ENCODE measurements around the gene CNKSR3. TPM values are rescaled to one million over a fixed set of nuclear protein-coding genes. Genes with fewer than 3 reads are reported as not detected.

The CNKSR3 gene
- total and polyA plus RNA-seq, 2 experiments from 2014 or later: 1.9 to 5.7 TPM

GRCh38 chr6:154341336-154341735 is 169.1 kb downstream of the CNKSR3 start:
- Histone ChIP-seq H2AFZ (no peak overlapping the region), H3K4me3 (no peak overlapping the region), H3K9me2 (ENCODE audit: insufficient read depth) (peaks cover 8% of the 10 kb centered on the region; the same call in 1 of the 2 replicates), H3K27ac (ENCODE audit: low read depth) (no peak overlapping the region), H3K79me2 (replicated peaks; ENCODE audit: insufficient read depth) (no peaks in the 10 kb centered on the region), H4K20me1 (replicated peaks; ENCODE audit: insufficient read depth) (no peaks in the 10 kb centered on the region), H3K36me3 (ENCODE audit: insufficient read depth) (no peaks in the 10 kb centered on the region), H3K4me2 (no peak overlapping the region), H3K27me3 (ENCODE audit: insufficient read depth) (no peaks in the 10 kb centered on the region), H3K4me1 (ENCODE audit: insufficient read depth) (peaks cover 22% of the 10 kb centered on the region), H3F3A (replicated peaks; ENCODE audit: low read depth) (no peaks in the 10 kb centered on the region)
- peaks cover 1% of the 10 kb centered on the region for H3K27me3 Mint-ChIP-seq (ENCODE audit: insufficient read depth, low read depth, poor library complexity)
- peaks cover 29% of the 10 kb centered on the region for H3K4me1 Mint-ChIP-seq
- DNase-seq (ENCODE audit: low spot score): no peak
- TF ChIP-seq REST (IDR thresholded peaks at IDR 0.05; ENCODE audit: unreplicated experiment) (no peak), CREB1 (CRISPR knock-in tag; IDR thresholded peaks at IDR 0.05; ENCODE audit: low read depth) (no peak), NANOG (IDR thresholded peaks at IDR 0.05; ENCODE audit: borderline replicate concordance) (no peak), EZH2phosphoT487 (IDR thresholded peaks at IDR 0.05; ENCODE audit: unreplicated experiment) (no peak), ZNF462 (CRISPR knock-in tag; IDR thresholded peaks at IDR 0.05) (no peak), STAT1 (IDR thresholded peaks at IDR 0.05; ENCODE audit: unreplicated experiment) (no peak), ZNF114 (CRISPR knock-in tag; IDR thresholded peaks at IDR 0.05) (no peak), EZH2 (IDR thresholded peaks at IDR 0.05; ENCODE audit: low read depth, unreplicated experiment) (no peak), JUNB (IDR thresholded peaks at IDR 0.05; ENCODE audit: unreplicated experiment) (no peak), ZNF331 (CRISPR knock-in tag; IDR thresholded peaks at IDR 0.05; ENCODE audit: low read depth) (no peak)
- TF ChIP-seq, protein P1, sequence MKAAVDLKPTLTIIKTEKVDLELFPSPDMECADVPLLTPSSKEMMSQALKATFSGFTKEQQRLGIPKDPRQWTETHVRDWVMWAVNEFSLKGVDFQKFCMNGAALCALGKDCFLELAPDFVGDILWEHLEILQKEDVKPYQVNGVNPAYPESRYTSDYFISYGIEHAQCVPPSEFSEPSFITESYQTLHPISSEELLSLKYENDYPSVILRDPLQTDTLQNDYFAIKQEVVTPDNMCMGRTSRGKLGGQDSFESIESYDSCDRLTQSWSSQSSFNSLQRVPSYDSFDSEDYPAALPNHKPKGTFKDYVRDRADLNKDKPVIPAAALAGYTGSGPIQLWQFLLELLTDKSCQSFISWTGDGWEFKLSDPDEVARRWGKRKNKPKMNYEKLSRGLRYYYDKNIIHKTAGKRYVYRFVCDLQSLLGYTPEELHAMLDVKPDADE (IDR thresholded peaks at IDR 0.05): no peak
- TF ChIP-seq, protein P2, sequence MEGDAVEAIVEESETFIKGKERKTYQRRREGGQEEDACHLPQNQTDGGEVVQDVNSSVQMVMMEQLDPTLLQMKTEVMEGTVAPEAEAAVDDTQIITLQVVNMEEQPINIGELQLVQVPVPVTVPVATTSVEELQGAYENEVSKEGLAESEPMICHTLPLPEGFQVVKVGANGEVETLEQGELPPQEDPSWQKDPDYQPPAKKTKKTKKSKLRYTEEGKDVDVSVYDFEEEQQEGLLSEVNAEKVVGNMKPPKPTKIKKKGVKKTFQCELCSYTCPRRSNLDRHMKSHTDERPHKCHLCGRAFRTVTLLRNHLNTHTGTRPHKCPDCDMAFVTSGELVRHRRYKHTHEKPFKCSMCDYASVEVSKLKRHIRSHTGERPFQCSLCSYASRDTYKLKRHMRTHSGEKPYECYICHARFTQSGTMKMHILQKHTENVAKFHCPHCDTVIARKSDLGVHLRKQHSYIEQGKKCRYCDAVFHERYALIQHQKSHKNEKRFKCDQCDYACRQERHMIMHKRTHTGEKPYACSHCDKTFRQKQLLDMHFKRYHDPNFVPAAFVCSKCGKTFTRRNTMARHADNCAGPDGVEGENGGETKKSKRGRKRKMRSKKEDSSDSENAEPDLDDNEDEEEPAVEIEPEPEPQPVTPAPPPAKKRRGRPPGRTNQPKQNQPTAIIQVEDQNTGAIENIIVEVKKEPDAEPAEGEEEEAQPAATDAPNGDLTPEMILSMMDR (conservative IDR thresholded peaks at IDR 0.05; ENCODE audit: low read depth in 2 of 2): no peak
- no peak overlapping the region for H3K4me3 Mint-ChIP-seq
- no peaks in the 10 kb centered on the region; the same call in 2 of the 3 replicates for H3K36me3 Mint-ChIP-seq (ENCODE audit: low read depth)
- no peak overlapping the region; the same call in 1 of the 2 replicates for H3K27ac Mint-ChIP-seq
- no peak for ATAC-seq
- H3K9me3 Mint-ChIP-seq: peaks cover 4% of the 10 kb centered on the region; the same call in 2 of the 3 replicates

Data from GM23338 (cell line).